Caco-2 (cell line): Measurements from ENCODE around the gene TXNDC5. TPM values are rescaled to one million over a fixed set of nuclear protein-coding genes. Genes with fewer than 3 reads are reported as not detected.

Source experiments
- BruUV-seq: library from RNA; stranded (reverse); fragments of 400-500 nt; replicated peaks from 2 replicates; lab custom pipeline; 2021; lab: Mats Ljungman, UMichigan
- CTCF ChIA-PET: fragments of 300-600 bp; sonication (Branson Sonifier 250); formaldehyde crosslinking; loops from one replicate; lab custom pipeline; 2022; ENCODE audit warnings: antibody characterized with exemption; lab: Charles Lee
- POLR2A ChIA-PET: fragments of 300-600 bp; sonication (Branson Sonifier 250); formaldehyde crosslinking; loops from one replicate; lab custom pipeline; 2022; ENCODE audit warnings: antibody characterized with exemption; lab: Charles Lee
- DNase-seq, 2 experiments: peaks; one replicate each; pipeline versions ENCODE4 v3.0.0 to v3.0.0-alpha.2; 2020 to 2022
- H3K27me3 ChIP-seq: replicated peaks from 2 replicates; pipeline ENCODE4 v1.6.0; 2011; ENCODE audit warnings: low read length; ENCODE audit not compliant: control insufficient read depth, insufficient read depth
- H3K36me3 ChIP-seq: 2 replicates; pipeline ENCODE4 v1.5.1; 2011; ENCODE audit warnings: low read length; ENCODE audit not compliant: control insufficient read depth, insufficient read depth
- H3K4me1 ChIP-seq: fragments of 250-450 bp; sonication (Bioruptor Pico); 2 replicates; pipeline ENCODE4 v1.5.1; 2020; ENCODE audit warnings: mild to moderate bottlenecking
- H3K4me3 ChIP-seq: 2 replicates; pipeline ENCODE4 v1.5.1; 2011; ENCODE audit warnings: low read depth, mild to moderate bottlenecking, control low read depth, low read length
- H3K9me3 ChIP-seq: fragments of 250-450 bp; sonication (Bioruptor Pico); 2 replicates; pipeline ENCODE4 v1.5.1; 2020; ENCODE audit warnings: mild to moderate bottlenecking, moderate library complexity
- H3K27ac Mint-ChIP-seq: one replicate; pipeline ENCODE4 v1.8.0; 2022; ENCODE audit warnings: mixed read lengths; ENCODE audit not compliant: unreplicated experiment
- H3K27me3 Mint-ChIP-seq: one replicate; pipeline ENCODE4 v1.8.0; 2022; ENCODE audit warnings: mixed read lengths; ENCODE audit not compliant: insufficient read depth, unreplicated experiment
- H3K36me3 Mint-ChIP-seq: one replicate; pipeline ENCODE4 v1.8.0; 2022; ENCODE audit warnings: mild to moderate bottlenecking, mixed read lengths; ENCODE audit not compliant: insufficient read depth, unreplicated experiment
- H3K4me1 Mint-ChIP-seq: one replicate; pipeline ENCODE4 v1.8.0; 2022; ENCODE audit warnings: low read depth, mixed read lengths; ENCODE audit not compliant: unreplicated experiment
- H3K4me3 Mint-ChIP-seq: one replicate; pipeline ENCODE4 v1.8.0; 2022; ENCODE audit warnings: mild to moderate bottlenecking, moderate library complexity, mixed read lengths; ENCODE audit not compliant: unreplicated experiment
- H3K9me3 Mint-ChIP-seq: one replicate; pipeline ENCODE4 v1.8.0; 2022; ENCODE audit warnings: mixed read lengths; ENCODE audit not compliant: unreplicated experiment
- intact Hi-C: fragments of 100-400 bp; cut with micrococcal nuclease; formaldehyde crosslinking; loops from one replicate; pipeline ENCODE4 v1.10.0; 2022; ENCODE audit not compliant: unreplicated experiment
- total RNA-seq: library from RNA; stranded (reverse); gene quantifications from 2 replicates; pipeline ENCODE4 v1.2.3, GENCODE V29; 2022
- TF ChIP-seq, protein P1 (sequence below), 2 experiments: fragments of 200-600 bp in 1 of 2; IDR thresholded peaks; 1 replicate in 1 of 2; 2 replicates in 1 of 2; pipeline versions ENCODE4 v1.5.1 to v1.8.0; 2011 to 2022; ENCODE audit warnings: antibody characterized with exemption in 1 of 2, control low read depth in 1 of 2, inconsistent platforms in 1 of 2, low read depth in 1 of 2, low read length in 1 of 2, mild to moderate bottlenecking in 1 of 2, moderate library complexity in 1 of 2; ENCODE audit not compliant: insufficient read depth in 1 of 2, severe bottlenecking in 1 of 2, unreplicated experiment in 1 of 2

The TXNDC5 gene
- total RNA-seq, 1 experiment from 2014 or later: 117 TPM

DNA sequence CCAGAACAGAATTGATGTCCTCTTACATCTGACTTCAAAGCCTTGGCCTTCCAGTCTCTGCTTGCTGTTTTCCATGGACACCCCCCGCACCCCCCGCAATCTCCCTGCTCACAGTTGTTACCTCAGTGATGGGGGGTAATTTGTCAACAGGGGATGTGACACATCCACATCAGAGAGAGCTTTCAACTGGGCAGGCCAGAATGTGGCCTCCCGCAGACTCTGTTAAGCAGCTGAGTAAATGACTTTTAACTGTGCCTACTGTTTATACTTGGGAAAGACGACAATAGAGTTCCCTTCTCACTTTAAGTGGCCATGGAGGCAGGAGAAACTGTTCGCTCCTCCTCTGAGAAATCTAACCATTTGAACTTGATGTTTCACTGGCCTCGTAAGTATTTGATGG is 51.0 kb downstream of the TXNDC5 start:
- Mint-ChIP-seq H3K9me3 (no peaks in the 10 kb centered on the region), H3K36me3 (no peaks in the 10 kb centered on the region), H3K27me3 (no peaks in the 10 kb centered on the region), H3K27ac (no peak overlapping the region), H3K4me3 (no peak overlapping the region), H3K4me1 (no peaks in the 10 kb centered on the region)
- no peaks in the 10 kb centered on the region for H3K36me3 ChIP-seq
- BruUV-seq: no TSS peak
- intact Hi-C loops: no loop called here
- no peak overlapping the region for H3K4me3 ChIP-seq
- no peaks in the 10 kb centered on the region for H3K9me3 ChIP-seq
- TF ChIP-seq, protein P1, sequence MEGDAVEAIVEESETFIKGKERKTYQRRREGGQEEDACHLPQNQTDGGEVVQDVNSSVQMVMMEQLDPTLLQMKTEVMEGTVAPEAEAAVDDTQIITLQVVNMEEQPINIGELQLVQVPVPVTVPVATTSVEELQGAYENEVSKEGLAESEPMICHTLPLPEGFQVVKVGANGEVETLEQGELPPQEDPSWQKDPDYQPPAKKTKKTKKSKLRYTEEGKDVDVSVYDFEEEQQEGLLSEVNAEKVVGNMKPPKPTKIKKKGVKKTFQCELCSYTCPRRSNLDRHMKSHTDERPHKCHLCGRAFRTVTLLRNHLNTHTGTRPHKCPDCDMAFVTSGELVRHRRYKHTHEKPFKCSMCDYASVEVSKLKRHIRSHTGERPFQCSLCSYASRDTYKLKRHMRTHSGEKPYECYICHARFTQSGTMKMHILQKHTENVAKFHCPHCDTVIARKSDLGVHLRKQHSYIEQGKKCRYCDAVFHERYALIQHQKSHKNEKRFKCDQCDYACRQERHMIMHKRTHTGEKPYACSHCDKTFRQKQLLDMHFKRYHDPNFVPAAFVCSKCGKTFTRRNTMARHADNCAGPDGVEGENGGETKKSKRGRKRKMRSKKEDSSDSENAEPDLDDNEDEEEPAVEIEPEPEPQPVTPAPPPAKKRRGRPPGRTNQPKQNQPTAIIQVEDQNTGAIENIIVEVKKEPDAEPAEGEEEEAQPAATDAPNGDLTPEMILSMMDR (IDR thresholded peaks at IDR 0.05; ENCODE audit: insufficient read depth in 1 of 2, low read depth in 1 of 2, low read length in 1 of 2, severe bottlenecking in 1 of 2, unreplicated experiment in 1 of 2): no peak
- CTCF ChIA-PET: no interaction called here
- POLR2A ChIA-PET: no interaction called here
- H3K4me1 ChIP-seq: no peaks in the 10 kb centered on the region
- no peaks in the 10 kb centered on the region for H3K27me3 ChIP-seq
- no peak for DNase-seq

DNA sequence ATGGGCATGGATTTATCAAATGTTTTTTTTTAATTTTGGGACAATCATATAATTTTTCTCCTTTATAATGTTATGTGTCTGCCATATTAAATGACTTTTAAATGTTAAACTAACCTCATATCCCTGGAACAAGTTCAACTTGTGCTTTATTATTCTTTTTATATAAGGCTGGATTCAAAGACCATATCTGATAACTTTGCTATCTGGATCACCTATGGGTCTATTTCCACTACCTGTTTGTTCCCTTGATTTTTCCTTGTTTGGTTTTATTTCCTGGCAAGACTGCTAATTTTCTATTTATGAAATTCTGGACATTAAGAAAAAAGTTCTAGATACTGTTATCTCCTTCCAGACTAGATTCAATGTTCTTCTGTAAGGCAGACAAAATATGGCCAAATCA is 58.8 kb downstream of the TXNDC5 start:
- no peaks in the 10 kb centered on the region for H3K9me3 Mint-ChIP-seq
- Histone ChIP-seq H3K27me3 (no peaks in the 10 kb centered on the region), H3K36me3 (no peaks in the 10 kb centered on the region), H3K4me1 (no peaks in the 10 kb centered on the region), H3K4me3 (no peak overlapping the region), H3K9me3 (peaks cover 10% of the 10 kb centered on the region)
- ChIA-PET POLR2A (no interaction called here), CTCF (no interaction called here)
- no peak overlapping the region for H3K27ac Mint-ChIP-seq
- no peaks in the 10 kb centered on the region for H3K4me1 Mint-ChIP-seq
- no peaks in the 10 kb centered on the region for H3K36me3 Mint-ChIP-seq
- intact Hi-C loops: no loop called here
- no peaks in the 10 kb centered on the region for H3K27me3 Mint-ChIP-seq
- TF ChIP-seq, protein P1 (IDR thresholded peaks at IDR 0.05; ENCODE audit: insufficient read depth in 1 of 2, low read depth in 1 of 2, low read length in 1 of 2, severe bottlenecking in 1 of 2, unreplicated experiment in 1 of 2): no peak
- no peak for DNase-seq
- H3K4me3 Mint-ChIP-seq: no peak overlapping the region
- no TSS peak for BruUV-seq

DNA sequence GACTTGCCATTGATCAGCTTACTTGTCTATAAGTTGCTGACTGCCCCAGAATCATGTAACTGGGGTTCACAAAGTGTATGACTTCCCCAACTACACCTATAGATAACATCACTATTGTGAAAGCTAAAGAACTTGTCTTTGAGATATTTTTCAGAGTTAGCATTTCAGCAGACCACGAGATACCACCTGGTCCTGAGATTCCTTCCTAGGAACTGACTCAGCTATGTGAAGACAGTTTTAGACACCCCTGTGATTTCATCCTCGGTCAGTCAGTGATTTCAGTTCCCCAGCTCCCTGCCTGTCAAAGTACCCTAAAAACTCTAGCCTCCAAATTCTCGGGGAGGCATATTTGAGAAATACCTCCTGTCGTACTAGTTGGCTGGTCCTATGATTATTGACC is 62.4 kb downstream of the TXNDC5 start:
- Histone ChIP-seq H3K36me3 (no peaks in the 10 kb centered on the region), H3K4me3 (no peak overlapping the region), H3K9me3 (peaks cover 10% of the 10 kb centered on the region), H3K4me1 (no peaks in the 10 kb centered on the region), H3K27me3 (no peaks in the 10 kb centered on the region; the same call in 1 of the 2 replicates)
- H3K27ac Mint-ChIP-seq: no peak overlapping the region
- TF ChIP-seq, protein P1 (IDR thresholded peaks at IDR 0.05; ENCODE audit: insufficient read depth in 1 of 2, low read depth in 1 of 2, low read length in 1 of 2, severe bottlenecking in 1 of 2, unreplicated experiment in 1 of 2): no peak
- no peak for DNase-seq
- no peak overlapping the region for H3K4me3 Mint-ChIP-seq
- ChIA-PET CTCF (no interaction called here), POLR2A (no interaction called here)
- no peaks in the 10 kb centered on the region for H3K9me3 Mint-ChIP-seq
- intact Hi-C loops: no loop called here
- no TSS peak for BruUV-seq
- peaks cover 3% of the 10 kb centered on the region for H3K27me3 Mint-ChIP-seq
- no peaks in the 10 kb centered on the region for H3K4me1 Mint-ChIP-seq
- H3K36me3 Mint-ChIP-seq: no peaks in the 10 kb centered on the region
